Measurements from ENCODE around the gene EIF4EBP3.

DNA sequence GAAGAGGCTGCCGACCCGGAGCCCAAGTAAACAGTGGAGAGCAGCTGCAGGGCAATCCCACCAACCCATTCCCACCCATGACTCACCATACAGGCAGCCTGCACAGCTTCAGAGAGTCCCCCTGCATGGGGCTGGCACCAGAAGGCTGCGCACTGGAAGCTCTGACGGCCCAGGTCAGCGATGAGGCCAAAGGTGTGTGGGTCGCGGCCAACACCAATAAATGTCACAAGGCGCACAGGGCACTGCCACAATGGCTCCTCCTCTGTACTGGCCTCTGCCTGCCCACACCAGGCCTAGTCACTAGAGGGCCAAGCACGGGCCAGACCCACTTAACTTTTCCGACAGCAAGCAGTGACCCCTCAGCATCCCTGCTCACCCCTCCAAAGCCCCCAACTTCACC, 12.8 kb downstream of the EIF4EBP3 start:
- TF ChIP-seq EZH2phosphoT487 (IDR thresholded peaks at IDR 0.05; ENCODE audit: insufficient read depth, low read depth): no peak
- no peak for TF ChIP-seq EZH2 (IDR thresholded peaks at IDR 0.05; ENCODE audit: insufficient read depth, poor library complexity, severe bottlenecking)

All from GM23248 (cell line).